Activated CD8-positive, alpha-beta memory T cell treated with anti-CD3 and anti-CD28 coated beads, Interleukin-2, amount 10 ng/mL, durations not matched to agents 7 days and 5 days (primary cell): ENCODE data around the gene PIP5K1B. TPM values are rescaled to one million over a fixed set of nuclear protein-coding genes. Genes with fewer than 3 reads are reported as not detected.

Experiments
- ATAC-seq: fragments of 150-1000 bp; cut with Tn5 transposase; one replicate; pipeline ENCODE4 v1.10.0; 2021; ENCODE audit warnings: moderate library complexity
- CTCF ChIA-PET: fragments of 350-600 bp; sonication (Branson Sonifier 250); formaldehyde crosslinking; loops from one replicate; lab custom pipeline; 2021; ENCODE audit warnings: antibody characterized with exemption; lab: Charles Lee
- DNase-seq: peaks from one replicate; pipeline ENCODE4 v3.0.0-alpha.2; 2020
- H3K27ac Mint-ChIP-seq: one replicate; pipeline ENCODE4 v1.8.0; 2021; ENCODE audit warnings: mild to moderate bottlenecking, mixed read lengths
- H3K27me3 Mint-ChIP-seq: one replicate; pipeline ENCODE4 v1.8.0; 2021; ENCODE audit warnings: mixed read lengths
- H3K36me3 Mint-ChIP-seq: one replicate; pipeline ENCODE4 v1.8.0; 2021; ENCODE audit warnings: mild to moderate bottlenecking, mixed read lengths
- H3K4me1 Mint-ChIP-seq: one replicate; pipeline ENCODE4 v1.8.0; 2021; ENCODE audit warnings: mixed read lengths
- H3K4me3 Mint-ChIP-seq: one replicate; pipeline ENCODE4 v1.8.0; 2021; ENCODE audit warnings: mild to moderate bottlenecking, moderate library complexity, mixed read lengths
- H3K9me3 Mint-ChIP-seq: one replicate; pipeline ENCODE4 v1.8.0; 2022; ENCODE audit warnings: low read depth, mixed read lengths
- total RNA-seq, 2 experiments: library from RNA; stranded (reverse); gene quantifications; one replicate each; pipeline ENCODE4 v1.2.3, GENCODE V29; 2021

PIP5K1B gene
- total RNA-seq, 2 experiments from 2014 or later: 0.85 to 23.2 TPM

DNA sequence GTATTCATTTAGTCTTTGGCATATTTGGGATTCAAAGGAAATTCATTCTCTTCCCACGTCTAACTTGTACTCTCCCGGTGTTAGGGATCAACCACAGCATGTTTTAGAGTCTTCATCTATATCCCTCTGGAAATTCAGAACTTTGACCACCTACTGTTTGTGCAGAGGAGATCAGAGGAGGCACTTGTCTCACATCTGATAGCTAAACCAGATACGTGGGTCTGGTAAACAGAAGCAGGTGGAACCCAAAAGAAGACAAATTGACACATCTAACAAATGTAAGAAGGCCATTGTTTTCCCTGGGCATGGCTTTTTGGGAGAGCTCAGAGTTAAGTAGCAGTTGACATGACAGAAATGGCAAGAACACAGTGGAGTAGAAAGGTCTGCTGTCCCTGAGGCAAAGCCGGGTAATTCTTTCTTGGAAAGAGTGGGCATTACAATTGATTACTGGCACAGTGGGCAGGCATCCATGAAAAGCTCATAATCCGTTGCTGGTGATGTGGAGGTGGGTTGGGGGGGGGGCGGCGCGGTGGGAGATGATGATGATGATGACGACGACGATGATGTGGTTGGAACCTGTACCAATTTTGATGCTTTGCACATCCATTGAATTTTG lies 27.5 kb downstream of the PIP5K1B start:
- Mint-ChIP-seq H3K36me3 (no peaks in the 10 kb centered on the region), H3K9me3 (no peaks in the 10 kb centered on the region), H3K27ac (no peak overlapping the region), H3K27me3 (peaks cover 28% of the 10 kb centered on the region), H3K4me1 (no peaks in the 10 kb centered on the region), H3K4me3 (no peak overlapping the region)
- CTCF ChIA-PET: no interaction called here
- ATAC-seq: no peak
- DNase-seq: no peak

DNA sequence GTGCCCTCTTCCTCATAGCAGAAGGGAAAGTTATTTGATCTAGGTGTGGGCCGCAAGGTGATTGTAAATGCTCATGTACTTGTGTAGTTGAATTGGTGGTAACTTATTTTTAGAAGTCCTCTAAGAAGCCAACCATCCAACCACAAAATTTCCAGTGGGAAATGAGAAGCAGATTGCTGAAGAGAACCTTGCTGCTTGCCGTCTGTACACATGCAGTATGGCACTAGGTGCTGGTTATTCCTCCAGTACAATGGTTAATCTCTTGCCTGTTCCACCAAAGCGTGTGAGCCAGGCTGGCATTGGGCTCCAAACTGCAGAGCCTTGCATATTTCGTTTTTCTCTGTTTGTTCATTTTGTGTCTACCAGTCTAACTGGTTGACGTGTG lies 28.0 kb downstream of the PIP5K1B start:
- no peaks in the 10 kb centered on the region for H3K9me3 Mint-ChIP-seq
- peaks cover 28% of the 10 kb centered on the region for H3K27me3 Mint-ChIP-seq
- CTCF ChIA-PET: no interaction called here
- H3K4me1 Mint-ChIP-seq: no peaks in the 10 kb centered on the region
- no peak overlapping the region for H3K27ac Mint-ChIP-seq
- no peak for ATAC-seq
- H3K36me3 Mint-ChIP-seq: no peaks in the 10 kb centered on the region
- no peak overlapping the region for H3K4me3 Mint-ChIP-seq
- no peak for DNase-seq

GRCh38 chr9:68738358-68738757 lies 33.3 kb downstream of the PIP5K1B start:
- DNase-seq: no peak
- Mint-ChIP-seq H3K9me3 (no peaks in the 10 kb centered on the region), H3K4me1 (no peaks in the 10 kb centered on the region), H3K27me3 (peaks cover 30% of the 10 kb centered on the region), H3K27ac (no peak overlapping the region), H3K4me3 (no peak overlapping the region), H3K36me3 (no peaks in the 10 kb centered on the region)
- CTCF ChIA-PET: no interaction called here
- no peak for ATAC-seq

DNA sequence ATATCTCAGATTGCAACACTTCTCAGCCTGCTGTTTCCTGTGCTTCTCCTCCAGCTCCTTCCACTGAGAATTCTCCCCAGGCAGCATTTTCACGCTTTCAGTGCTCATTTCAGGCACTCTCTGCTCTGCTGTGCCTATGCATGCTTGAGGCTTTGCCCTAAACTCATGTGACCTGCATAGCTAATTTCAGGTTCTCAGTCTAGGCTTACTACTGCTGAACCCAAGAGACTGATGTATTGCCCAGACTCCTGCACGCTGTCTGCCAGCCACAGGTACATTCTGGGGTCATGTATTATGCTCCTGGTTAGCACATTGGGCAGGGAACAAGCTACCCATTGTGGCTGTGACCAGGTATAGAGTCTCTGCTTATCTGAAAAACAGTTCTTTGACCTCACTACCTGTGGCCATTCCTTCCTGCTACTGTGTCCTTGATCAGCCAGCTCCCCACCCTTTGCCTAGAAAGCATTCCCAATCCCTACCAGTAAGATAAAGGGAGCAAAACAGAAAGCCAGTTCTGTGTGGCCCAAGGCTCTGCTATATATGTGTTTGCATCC lies 34.7 kb downstream of the PIP5K1B start:
- Mint-ChIP-seq H3K9me3 (no peaks in the 10 kb centered on the region), H3K4me1 (no peaks in the 10 kb centered on the region), H3K36me3 (no peaks in the 10 kb centered on the region), H3K27ac (no peak overlapping the region), H3K27me3 (peaks cover 25% of the 10 kb centered on the region), H3K4me3 (no peak overlapping the region)
- ATAC-seq (no peak), DNase-seq (no peak)
- CTCF ChIA-PET: no interaction called here

GRCh38 chr9:68740561-68740960 lies 35.5 kb downstream of the PIP5K1B start:
- no peak overlapping the region for H3K27ac Mint-ChIP-seq
- peaks cover 25% of the 10 kb centered on the region for H3K27me3 Mint-ChIP-seq
- H3K9me3 Mint-ChIP-seq: no peaks in the 10 kb centered on the region
- ATAC-seq (no peak), DNase-seq (no peak)
- H3K4me3 Mint-ChIP-seq: no peak overlapping the region
- H3K4me1 Mint-ChIP-seq: no peaks in the 10 kb centered on the region
- no peaks in the 10 kb centered on the region for H3K36me3 Mint-ChIP-seq
- CTCF ChIA-PET: no interaction called here

- CTCF ChIA-PET: no interaction called here
- Mint-ChIP-seq H3K9me3 (no peaks in the 10 kb centered on the region), H3K4me1 (no peaks in the 10 kb centered on the region), H3K4me3 (no peak overlapping the region), H3K27me3 (peaks cover 25% of the 10 kb centered on the region), H3K27ac (no peak overlapping the region), H3K36me3 (no peaks in the 10 kb centered on the region)
- no peak for ATAC-seq
- no peak for DNase-seq
Observed at GRCh38 chr9:68741234-68741633, 36.2 kb downstream of the PIP5K1B start.

- H3K27ac Mint-ChIP-seq: no peak overlapping the region
- H3K4me1 Mint-ChIP-seq: no peaks in the 10 kb centered on the region
- no peaks in the 10 kb centered on the region for H3K9me3 Mint-ChIP-seq
- no peaks in the 10 kb centered on the region for H3K36me3 Mint-ChIP-seq
- H3K4me3 Mint-ChIP-seq: no peak overlapping the region
- CTCF ChIA-PET: no interaction called here
- ATAC-seq: no peak
- peaks cover 20% of the 10 kb centered on the region for H3K27me3 Mint-ChIP-seq
- DNase-seq: no peak
Observed at GRCh38 chr9:68741704-68742332, 36.8 kb downstream of the PIP5K1B start.

DNA sequence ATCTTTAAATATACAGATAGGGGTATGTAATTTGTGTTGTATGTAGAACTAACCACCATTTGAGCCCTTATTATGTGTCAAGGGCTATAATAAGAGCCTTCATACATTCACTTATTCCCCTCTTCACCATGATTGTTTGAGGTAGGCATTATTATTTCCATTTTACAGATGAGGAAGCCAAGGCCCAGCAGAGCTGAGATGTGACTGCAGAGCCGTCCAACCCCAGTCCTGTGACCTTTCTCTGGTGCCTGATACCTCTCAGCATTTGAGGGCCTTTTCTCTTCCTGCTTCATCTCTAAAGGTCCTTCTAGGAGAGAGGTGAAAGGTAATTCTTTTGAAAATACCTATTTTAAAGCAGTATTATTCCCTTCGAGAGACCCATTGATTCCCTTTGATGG lies 37.3 kb downstream of the PIP5K1B start:
- H3K4me1 Mint-ChIP-seq: no peaks in the 10 kb centered on the region
- no peaks in the 10 kb centered on the region for H3K9me3 Mint-ChIP-seq
- no peak overlapping the region for H3K27ac Mint-ChIP-seq
- H3K27me3 Mint-ChIP-seq: peaks cover 17% of the 10 kb centered on the region
- CTCF ChIA-PET: no interaction called here
- DNase-seq: no peak
- no peak overlapping the region for H3K4me3 Mint-ChIP-seq
- no peaks in the 10 kb centered on the region for H3K36me3 Mint-ChIP-seq
- ATAC-seq: no peak

DNA sequence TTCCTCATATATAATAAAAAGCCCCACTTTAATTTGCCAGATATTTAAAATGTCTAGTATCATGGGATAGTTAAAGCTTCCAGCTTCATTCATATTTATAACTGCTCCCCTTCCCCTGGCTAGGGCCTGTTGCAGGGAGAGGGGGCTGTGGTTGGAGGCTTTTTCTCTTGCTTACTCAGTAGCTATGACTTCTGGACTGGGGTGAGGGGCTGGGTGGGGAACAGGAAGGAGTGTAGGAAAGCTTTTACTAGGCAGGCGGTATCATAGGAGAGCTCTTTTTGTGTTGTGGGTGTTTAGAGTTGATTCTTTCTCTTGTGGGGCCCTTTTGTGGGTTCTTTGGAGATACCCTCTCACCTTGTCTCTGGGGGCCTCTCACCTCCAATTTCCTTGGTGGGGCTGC lies 39.4 kb downstream of the PIP5K1B start:
- ATAC-seq (no peak), DNase-seq (no peak)
- Mint-ChIP-seq H3K27ac (no peak overlapping the region), H3K4me3 (no peak overlapping the region), H3K4me1 (no peaks in the 10 kb centered on the region), H3K27me3 (peaks cover 9% of the 10 kb centered on the region), H3K9me3 (no peaks in the 10 kb centered on the region), H3K36me3 (no peaks in the 10 kb centered on the region)
- CTCF ChIA-PET: no interaction called here

DNA sequence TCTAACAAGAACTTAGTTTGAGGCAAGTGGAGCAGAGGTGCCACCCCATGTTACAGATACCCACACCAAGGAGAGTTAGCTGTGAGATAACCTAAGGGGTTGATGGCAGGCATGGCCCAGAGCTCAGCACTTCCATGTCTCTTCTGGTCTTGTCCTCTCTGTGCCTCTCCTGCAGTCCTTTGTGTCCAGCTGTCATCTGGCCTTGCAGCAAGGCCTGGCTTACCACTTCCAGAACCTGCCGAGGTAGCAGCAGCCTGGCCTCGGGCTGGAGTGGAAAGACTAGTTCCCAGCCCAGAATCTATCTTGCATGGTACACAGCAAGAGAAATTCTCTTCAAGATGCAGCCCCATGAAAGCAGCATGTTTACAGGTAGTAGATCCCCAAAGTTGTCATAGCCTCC lies 41.5 kb downstream of the PIP5K1B start:
- Mint-ChIP-seq H3K27me3 (peaks cover 3% of the 10 kb centered on the region), H3K36me3 (no peaks in the 10 kb centered on the region), H3K4me3 (no peak overlapping the region), H3K27ac (no peak overlapping the region), H3K9me3 (no peaks in the 10 kb centered on the region), H3K4me1 (no peaks in the 10 kb centered on the region)
- DNase-seq: no peak
- no peak for ATAC-seq
- CTCF ChIA-PET: no interaction called here

- no peak overlapping the region for H3K27ac Mint-ChIP-seq
- ATAC-seq: no peak
- peaks cover 5% of the 10 kb centered on the region for H3K27me3 Mint-ChIP-seq
- H3K4me3 Mint-ChIP-seq: no peak overlapping the region
- no peaks in the 10 kb centered on the region for H3K9me3 Mint-ChIP-seq
- H3K36me3 Mint-ChIP-seq: no peaks in the 10 kb centered on the region
- DNase-seq: no peak
- CTCF ChIA-PET: no interaction called here
- H3K4me1 Mint-ChIP-seq: no peaks in the 10 kb centered on the region
Observed at GRCh38 chr9:68747043-68747533, 42.0 kb downstream of the PIP5K1B start.

GRCh38 chr9:68749135-68749534 lies 44.1 kb downstream of the PIP5K1B start:
- DNase-seq (no peak), ATAC-seq (no peak)
- Mint-ChIP-seq H3K27me3 (peaks cover 13% of the 10 kb centered on the region), H3K9me3 (no peaks in the 10 kb centered on the region), H3K4me3 (no peak overlapping the region), H3K36me3 (no peaks in the 10 kb centered on the region), H3K27ac (no peak overlapping the region), H3K4me1 (no peaks in the 10 kb centered on the region)
- CTCF ChIA-PET: no interaction called here

- CTCF ChIA-PET: no interaction called here
- H3K36me3 Mint-ChIP-seq: no peaks in the 10 kb centered on the region
- H3K9me3 Mint-ChIP-seq: no peaks in the 10 kb centered on the region
- H3K27ac Mint-ChIP-seq: no peak overlapping the region
- H3K4me1 Mint-ChIP-seq: no peaks in the 10 kb centered on the region
- H3K27me3 Mint-ChIP-seq: peaks cover 13% of the 10 kb centered on the region
- ATAC-seq (no peak), DNase-seq (no peak)
- no peak overlapping the region for H3K4me3 Mint-ChIP-seq
Observed at GRCh38 chr9:68749579-68750159, 44.6 kb downstream of the PIP5K1B start.

- Mint-ChIP-seq H3K4me3 (no peak overlapping the region), H3K4me1 (no peaks in the 10 kb centered on the region), H3K27ac (no peak overlapping the region), H3K27me3 (peaks cover 18% of the 10 kb centered on the region), H3K9me3 (no peaks in the 10 kb centered on the region), H3K36me3 (no peaks in the 10 kb centered on the region)
- ATAC-seq (no peak), DNase-seq (no peak)
- CTCF ChIA-PET: no interaction called here
Observed at GRCh38 chr9:68750255-68750654, 45.2 kb downstream of the PIP5K1B start.
